Smooth muscle cell (in vitro differentiated cells): ENCODE results near the gene SMCO4. TPM values are rescaled to one million over a fixed set of nuclear protein-coding genes. Genes with fewer than 3 reads are reported as not detected.

Experiments
- DNase-seq: peaks from one replicate; lab custom pipeline; 2025; ENCODE audit not compliant: unreplicated experiment; lab: John Stamatoyannopoulos, UW
- H2AFZ ChIP-seq: fragments of 200-600 bp; sonication (generic); 2 replicates; pipeline ENCODE4 v1.6.0; 2016; ENCODE audit warnings: antibody characterized with exemption, low read depth, mild to moderate bottlenecking
- H3F3A ChIP-seq: fragments of 200-600 bp; sonication (generic); 2 replicates; pipeline ENCODE4 v1.6.0; 2017; ENCODE audit warnings: antibody characterized with exemption, low read depth
- H3K27ac ChIP-seq: fragments of 200-600 bp; sonication (generic); 2 replicates; pipeline ENCODE4 v1.5.1; 2016; ENCODE audit warnings: low read depth, mild to moderate bottlenecking
- H3K27me3 ChIP-seq: fragments of 200-600 bp; sonication (generic); 2 replicates; pipeline ENCODE4 v1.6.1; 2016; ENCODE audit warnings: low read depth, mild to moderate bottlenecking
- H3K36me3 ChIP-seq: fragments of 200-600 bp; sonication (generic); 2 replicates; pipeline ENCODE4 v1.5.1; 2016; ENCODE audit warnings: low read depth
- H3K4me1 ChIP-seq: fragments of 200-600 bp; sonication (generic); 2 replicates; pipeline ENCODE4 v1.5.1; 2016; ENCODE audit warnings: low read depth
- H3K4me2 ChIP-seq: fragments of 200-600 bp; sonication (generic); 2 replicates; pipeline ENCODE4 v1.6.0; 2016; ENCODE audit warnings: mild to moderate bottlenecking
- H3K4me3 ChIP-seq: fragments of 200-600 bp; sonication (generic); 2 replicates; pipeline ENCODE4 v1.5.1; 2016; ENCODE audit warnings: mild to moderate bottlenecking
- H3K79me2 ChIP-seq: fragments of 200-600 bp; sonication (generic); 2 replicates; pipeline ENCODE4 v1.6.0; 2016; ENCODE audit warnings: low read depth, mild to moderate bottlenecking
- H3K9ac ChIP-seq: fragments of 200-600 bp; sonication (generic); 2 replicates; pipeline ENCODE4 v1.6.0; 2016; ENCODE audit warnings: low read depth
- H3K9me3 ChIP-seq: fragments of 200-600 bp; sonication (generic); replicated peaks from 2 replicates; pipeline ENCODE4 v1.5.1; 2016; ENCODE audit warnings: low read depth
- H4K20me1 ChIP-seq: fragments of 200-600 bp; sonication (generic); 2 replicates; pipeline ENCODE4 v1.6.0; 2016; ENCODE audit warnings: low read depth
- CTCF ChIP-seq: fragments of 200-600 bp; sonication (generic); IDR thresholded peaks from 2 replicates; pipeline ENCODE4 v1.5.1; 2017; ENCODE audit warnings: borderline replicate concordance, mild to moderate bottlenecking, antibody characterized with exemption; ENCODE audit not compliant: insufficient read depth, poor library complexity, severe bottlenecking
- WGBS: methylation state at CpG from one replicate; pipeline ENCODE4 v1.1.7; 2016; ENCODE audit warnings: low lambda C conversion rate; 5-methylcytosine and 5-hydroxymethylcytosine counted together
- polyA plus RNA-seq: library from polyadenylated mRNA; unstranded; fragments of >200 nt; fragmentation: Nextera tagmentation; extraction: Ambion mirVana; gene quantifications from 2 replicates; pipeline ENCODE4 v1.2.1, GENCODE V29; 2016
- total RNA-seq: library from RNA; depleted of rRNA; stranded (reverse); fragments of >200 nt; gene quantifications from 2 replicates; pipeline ENCODE4 v1.2.3, GENCODE V29; 2014

SMCO4 gene
- total and polyA plus RNA-seq, 2 experiments from 2014 or later, result 13.8 to 50.7 TPM

DNA sequence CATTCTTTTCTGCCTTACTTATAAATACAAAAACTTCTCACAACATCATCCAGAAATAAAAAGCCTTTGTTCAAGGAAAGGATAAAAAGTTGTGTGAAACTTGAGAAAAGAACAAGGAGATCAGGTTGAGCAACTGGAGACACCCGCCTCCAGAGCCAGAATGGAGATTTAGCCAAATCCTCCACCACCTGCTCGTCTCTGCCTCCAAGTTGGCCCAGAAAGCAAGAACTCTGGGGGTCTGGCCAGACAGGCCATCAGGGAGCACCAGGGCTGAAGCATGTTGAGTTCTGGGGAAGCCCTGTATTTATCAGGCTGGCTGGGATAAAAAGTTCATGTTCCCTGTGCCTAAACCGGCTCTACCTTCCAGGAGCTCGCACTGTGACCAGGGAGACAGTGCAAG lies 14.9 kb downstream of the SMCO4 start:
- Histone ChIP-seq H3K4me1 (peaks cover 46% of the 10 kb centered on the region), H3K79me2 (peaks cover 45% of the 10 kb centered on the region), H3K4me3 (no peak overlapping the region), H3F3A (peaks cover 20% of the 10 kb centered on the region), H4K20me1 (peaks cover 97% of the 10 kb centered on the region), H2AFZ (no peak overlapping the region), H3K9me3 (no peaks in the 10 kb centered on the region), H3K36me3 (no peaks in the 10 kb centered on the region), H3K4me2 (no peak overlapping the region), H3K9ac (no peak overlapping the region), H3K27me3 (no peaks in the 10 kb centered on the region), H3K27ac (no peak overlapping the region)
- no peak for TF ChIP-seq CTCF
- no peak for DNase-seq
- WGBS, result 93% methylated on average over 4 of the region's 4 CpGs

- no peaks in the 10 kb centered on the region for H3K27me3 ChIP-seq
- H3K9ac ChIP-seq, result no peak overlapping the region
- peaks cover 46% of the 10 kb centered on the region for H3K4me1 ChIP-seq
- H3K4me3 ChIP-seq, result no peak overlapping the region
- peaks cover 44% of the 10 kb centered on the region for H3K79me2 ChIP-seq
- H3F3A ChIP-seq, result peaks cover 20% of the 10 kb centered on the region
- no peak overlapping the region for H3K27ac ChIP-seq
- H3K36me3 ChIP-seq, result no peaks in the 10 kb centered on the region
- H2AFZ ChIP-seq, result no peak overlapping the region
- TF ChIP-seq CTCF, result no peak
- H3K4me2 ChIP-seq, result no peak overlapping the region
- H3K9me3 ChIP-seq, result no peaks in the 10 kb centered on the region
- peaks cover 97% of the 10 kb centered on the region for H4K20me1 ChIP-seq
- WGBS, result 97% methylated on average over 8 of the region's 8 CpGs
- no peak for DNase-seq
Measured at GRCh38 chr11:93526641-93527583, 16.3 kb downstream of the SMCO4 start.

DNA sequence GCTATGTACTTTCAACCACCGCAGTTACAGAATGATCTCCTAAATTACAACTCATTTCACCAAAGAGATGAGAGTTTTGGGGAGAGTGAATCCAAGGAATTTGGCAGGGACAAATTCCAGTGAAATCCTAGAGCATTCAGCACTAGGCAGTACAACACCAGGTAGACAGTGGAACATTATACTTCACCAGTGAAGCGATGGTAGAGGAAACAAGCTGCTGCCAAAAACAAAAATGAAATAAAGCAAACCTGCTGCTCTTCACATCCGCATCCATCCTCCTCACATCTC lies 16.9 kb downstream of the SMCO4 start:
- no peaks in the 10 kb centered on the region for H3K36me3 ChIP-seq
- no peaks in the 10 kb centered on the region for H3K9me3 ChIP-seq
- H3K27ac ChIP-seq, result no peak overlapping the region
- no peak overlapping the region for H2AFZ ChIP-seq
- no peaks in the 10 kb centered on the region for H3K27me3 ChIP-seq
- peaks cover 45% of the 10 kb centered on the region for H3K4me1 ChIP-seq
- TF ChIP-seq CTCF, result no peak
- H4K20me1 ChIP-seq, result peaks cover 97% of the 10 kb centered on the region
- peaks cover 45% of the 10 kb centered on the region for H3K79me2 ChIP-seq
- peak overlapping the region; percentile 40 for H3K4me2 ChIP-seq
- WGBS, result 73% methylated on average over 3 of the region's 3 CpGs
- peaks cover 14% of the 10 kb centered on the region for H3F3A ChIP-seq
- DNase-seq, result no peak
- H3K9ac ChIP-seq, result no peak overlapping the region
- no peak overlapping the region for H3K4me3 ChIP-seq
